Gastroesophageal sphincter (tissue), 3 donors: ENCODE measurements around the gene ASIC4.

Experiments used
- EP300 ChIP-seq: sonication (generic); formaldehyde crosslinking; IDR thresholded peaks from one replicate; pipeline ENCODE4 v1.6.1; 2017; ENCODE audit warnings: antibody characterized with exemption, mild to moderate bottlenecking
- POLR2A ChIP-seq, 2 donors: fragments of 450-650 bp; IDR thresholded peaks; one replicate each; pipeline ENCODE4 v1.6.1; 2017; ENCODE audit warnings: antibody characterized with exemption in 2 of 2, mild to moderate bottlenecking in 2 of 2, moderate library complexity in 1 of 2
- POLR2AphosphoS5 ChIP-seq: sonication (generic); formaldehyde crosslinking; IDR thresholded peaks from one replicate; pipeline ENCODE4 v1.6.1; 2017; ENCODE audit warnings: antibody characterized with exemption
- TF ChIP-seq, protein P1 (sequence below), 4 experiments: fragments of 200-600 bp in 2 of 4; fragments of 450-650 bp in 2 of 4; sonication (generic) in 1 of 4; IDR thresholded peaks; one replicate each; pipeline ENCODE4 v1.5.1; 2017 to 2019; ENCODE audit warnings: antibody characterized with exemption in 4 of 4, mild to moderate bottlenecking in 2 of 4, moderate library complexity in 2 of 4

DNA sequence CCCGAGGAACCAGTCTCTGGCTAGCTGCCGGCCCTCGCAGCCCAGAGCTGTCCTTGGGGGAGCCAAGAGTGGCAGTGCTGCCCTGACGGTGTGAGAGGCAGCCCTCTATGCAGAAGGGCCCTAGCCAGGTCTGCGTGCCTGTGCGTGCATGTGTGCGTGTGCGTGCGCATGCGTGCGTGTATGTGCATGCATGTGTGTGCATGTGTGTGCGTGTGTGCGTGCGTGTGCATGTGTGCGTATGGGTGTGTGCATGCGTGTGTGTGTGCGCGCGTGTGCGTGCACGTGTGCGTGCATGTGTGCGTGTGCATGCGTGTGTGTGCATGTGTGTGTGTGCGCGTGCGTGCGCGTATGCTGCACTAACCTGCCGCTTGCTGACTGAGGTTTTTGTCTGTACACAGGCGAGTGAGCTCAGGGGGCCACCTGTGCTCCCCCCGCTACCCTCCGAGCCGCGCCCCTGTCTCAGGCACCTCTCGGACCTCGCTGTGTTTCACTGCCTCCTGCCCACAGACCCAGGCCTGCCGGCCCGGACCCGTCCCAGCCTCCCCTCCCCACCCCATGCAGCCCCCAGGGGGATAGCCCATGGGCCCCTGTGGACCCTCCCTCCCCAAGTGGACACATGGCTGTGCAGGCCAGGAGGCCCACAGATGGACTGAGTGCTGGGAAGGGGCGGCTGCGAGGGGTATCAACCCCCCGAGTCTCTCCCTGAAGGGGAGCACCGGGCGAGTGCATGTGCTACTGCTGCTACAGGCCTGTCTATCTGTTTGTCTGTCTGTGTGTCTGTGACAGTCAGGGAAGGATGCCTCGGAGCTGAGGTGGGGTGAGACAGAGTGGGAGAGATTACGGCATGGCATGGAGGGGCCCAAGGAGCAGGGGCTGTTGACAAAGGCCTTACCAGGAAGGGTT lies 48.4 kb upstream of the ASIC4 start:
- TF ChIP-seq EP300 (no peak), POLR2AphosphoS5 (no peak), POLR2A (IDR thresholded peaks at IDR 0.05) (no peak)
- TF ChIP-seq, protein P1, sequence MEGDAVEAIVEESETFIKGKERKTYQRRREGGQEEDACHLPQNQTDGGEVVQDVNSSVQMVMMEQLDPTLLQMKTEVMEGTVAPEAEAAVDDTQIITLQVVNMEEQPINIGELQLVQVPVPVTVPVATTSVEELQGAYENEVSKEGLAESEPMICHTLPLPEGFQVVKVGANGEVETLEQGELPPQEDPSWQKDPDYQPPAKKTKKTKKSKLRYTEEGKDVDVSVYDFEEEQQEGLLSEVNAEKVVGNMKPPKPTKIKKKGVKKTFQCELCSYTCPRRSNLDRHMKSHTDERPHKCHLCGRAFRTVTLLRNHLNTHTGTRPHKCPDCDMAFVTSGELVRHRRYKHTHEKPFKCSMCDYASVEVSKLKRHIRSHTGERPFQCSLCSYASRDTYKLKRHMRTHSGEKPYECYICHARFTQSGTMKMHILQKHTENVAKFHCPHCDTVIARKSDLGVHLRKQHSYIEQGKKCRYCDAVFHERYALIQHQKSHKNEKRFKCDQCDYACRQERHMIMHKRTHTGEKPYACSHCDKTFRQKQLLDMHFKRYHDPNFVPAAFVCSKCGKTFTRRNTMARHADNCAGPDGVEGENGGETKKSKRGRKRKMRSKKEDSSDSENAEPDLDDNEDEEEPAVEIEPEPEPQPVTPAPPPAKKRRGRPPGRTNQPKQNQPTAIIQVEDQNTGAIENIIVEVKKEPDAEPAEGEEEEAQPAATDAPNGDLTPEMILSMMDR (IDR thresholded peaks at IDR 0.05): no peak
